Stimulated activated naive CD4-positive, alpha-beta T cell treated with Interleukin-2 at 50 U/mL for 16 hours (primary cell): ENCODE results near the gene FARS2.
"Not testable (repeated sequence)": the region's sequence is repeated elsewhere in the genome, so short reads cannot be mapped to it uniquely, and the experiment has no call there.

Source experiments
- DNase-seq: peaks from one replicate; lab custom pipeline; 2025; lab: John Stamatoyannopoulos, UW

Gene FARS2

DNA sequence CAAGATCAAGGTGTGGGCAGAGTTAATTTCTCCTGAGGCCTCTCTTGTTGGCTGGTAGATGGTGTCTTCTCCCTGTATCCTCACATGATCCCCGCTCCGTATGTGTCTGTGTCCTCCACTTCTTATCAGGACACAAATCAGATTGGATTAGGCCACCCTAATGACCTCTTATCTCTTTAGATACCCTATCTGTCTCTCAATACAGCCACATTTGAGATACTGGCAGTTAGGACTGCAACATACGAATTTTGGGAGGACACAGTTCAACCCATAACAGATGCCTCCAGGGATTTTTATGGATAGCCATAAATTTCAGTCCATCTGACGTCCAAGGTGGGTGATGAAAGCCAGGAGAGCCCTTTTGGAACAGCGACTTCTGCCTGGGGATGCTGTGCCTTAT is 376.4 kb downstream of the FARS2 start:
- DNase-seq = no peak

DNA sequence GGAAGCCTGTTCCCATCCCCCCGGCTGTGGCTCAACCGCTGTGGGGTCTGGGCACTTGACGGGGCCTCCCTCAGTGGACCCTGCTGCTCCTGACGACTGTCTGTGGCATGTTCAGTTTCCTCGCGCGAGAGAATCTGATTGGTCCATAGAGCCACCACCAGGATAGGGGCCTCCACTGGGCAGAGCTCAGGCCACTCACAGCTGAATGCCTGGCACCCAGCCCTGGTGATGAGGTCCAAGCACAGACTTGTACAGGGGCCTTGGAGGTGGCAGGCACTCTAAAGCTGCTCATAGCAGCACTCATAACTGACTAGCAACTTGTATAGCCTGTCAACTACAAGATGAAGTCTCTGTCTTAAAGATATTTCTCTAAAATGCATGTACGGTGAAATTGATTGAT is 377.4 kb downstream of the FARS2 start:
- DNase-seq = no peak

DNA sequence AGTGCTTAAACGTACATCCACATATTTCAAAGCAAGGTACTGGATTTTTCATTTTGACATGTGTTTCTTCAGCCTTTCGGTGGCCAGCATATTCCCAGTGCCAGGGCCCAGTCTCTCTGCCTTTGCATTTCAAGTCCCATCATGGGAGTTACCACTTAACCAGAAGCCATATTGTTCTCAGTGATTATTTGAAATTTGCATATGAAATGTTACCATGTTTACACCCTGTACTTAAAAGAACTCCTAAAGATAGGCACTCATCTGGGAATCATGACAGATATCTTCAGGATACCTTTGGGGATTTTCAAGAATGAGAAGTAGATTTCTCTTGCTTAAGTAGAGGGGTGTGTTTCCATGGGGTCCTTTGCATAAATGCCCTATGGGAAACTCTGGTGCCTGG is 377.9 kb downstream of the FARS2 start:
- no peak for DNase-seq

DNA sequence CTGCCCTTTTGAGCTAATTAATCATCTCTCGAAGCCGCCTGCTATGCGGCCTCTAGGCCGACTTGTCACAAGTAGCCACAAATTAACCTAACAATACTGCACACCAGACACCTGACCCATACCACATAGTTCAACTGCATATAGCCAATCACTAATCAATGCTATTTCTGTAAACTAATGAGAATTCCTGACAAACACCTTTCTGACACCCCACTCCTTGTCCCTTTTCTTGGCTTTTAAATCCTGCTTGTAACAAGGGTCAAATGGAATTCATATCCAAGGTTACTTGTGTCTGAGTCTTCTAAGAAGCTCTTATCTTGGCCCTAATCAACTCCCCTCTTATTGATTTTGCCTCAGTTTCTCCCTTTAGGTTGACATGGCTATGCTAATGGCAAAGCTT is 379.3 kb downstream of the FARS2 start:
- no peak for DNase-seq

DNA sequence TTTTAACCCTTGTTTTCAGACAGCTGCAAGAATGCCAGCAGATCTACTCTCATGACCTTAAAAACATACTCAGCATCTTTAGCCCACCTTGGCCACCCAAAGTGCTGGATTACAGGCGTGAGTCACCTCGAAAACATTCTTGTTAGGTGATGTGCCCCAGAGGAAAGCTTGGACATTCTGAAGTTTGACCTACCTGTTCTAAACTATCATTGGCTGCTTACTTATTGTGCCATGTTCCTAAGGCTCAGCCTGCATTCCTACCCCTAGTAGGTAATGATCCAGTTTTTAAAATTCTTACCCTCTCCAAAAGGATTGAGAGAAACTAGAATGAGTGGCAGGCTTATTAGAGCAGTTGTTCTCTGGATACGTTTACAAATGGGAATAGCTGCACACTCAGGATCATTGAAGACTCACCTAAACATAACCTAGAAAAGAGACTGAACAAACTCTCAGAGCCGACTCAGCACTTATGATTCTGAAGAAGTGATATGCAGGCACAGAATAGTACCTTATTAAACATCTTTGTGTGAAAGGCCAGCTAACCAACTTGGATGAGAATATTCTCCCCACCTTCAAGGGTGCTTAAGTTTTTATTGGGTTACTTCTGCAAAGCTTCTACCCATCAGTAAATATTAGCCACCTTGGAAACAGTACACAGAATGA is 383.3 kb downstream of the FARS2 start:
- DNase-seq = no peak

DNA sequence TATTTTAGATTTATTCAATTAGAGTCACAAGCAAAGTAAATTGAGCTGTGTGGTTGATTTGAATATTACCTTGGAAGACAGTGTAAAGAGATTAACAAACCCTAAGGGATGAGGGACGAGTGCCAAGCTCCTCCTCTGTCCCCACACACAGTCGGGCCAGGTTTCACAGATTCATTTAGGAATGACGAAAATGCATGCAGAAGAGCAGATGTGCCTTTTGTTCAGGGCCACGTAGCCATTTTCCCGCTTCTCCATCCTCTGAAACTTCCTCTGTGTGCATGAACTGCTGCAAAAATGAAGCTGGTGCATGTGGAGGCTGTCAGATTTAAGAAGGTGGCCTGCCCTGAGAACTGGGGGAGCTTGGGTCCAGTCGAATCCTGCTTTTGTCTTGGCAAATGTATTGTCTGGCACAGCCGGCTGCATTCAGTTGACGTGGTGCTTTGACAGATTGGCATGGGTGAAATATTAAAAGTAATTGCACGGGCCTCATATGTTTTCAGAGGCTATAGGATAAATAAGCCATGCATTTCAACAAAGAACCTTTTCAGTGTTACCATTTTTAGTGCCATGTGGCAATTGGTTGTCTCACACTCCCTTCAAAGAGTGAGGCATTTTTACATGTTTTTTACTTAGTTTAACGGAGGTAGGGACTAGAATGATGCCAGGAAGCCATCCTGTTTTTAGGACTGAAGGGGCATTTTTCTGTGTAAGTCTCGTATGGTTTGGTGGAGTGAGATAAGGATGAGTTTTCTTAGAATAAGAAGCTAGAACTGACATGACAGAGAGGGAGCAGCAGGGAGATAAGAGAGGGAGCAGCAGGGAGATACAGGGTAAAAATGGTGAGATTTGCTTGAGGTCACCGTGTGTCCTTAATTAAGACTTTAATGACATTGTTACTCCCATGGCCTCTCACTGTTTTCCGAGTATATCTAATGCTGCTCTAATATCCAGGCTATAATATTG is 384.3 kb downstream of the FARS2 start:
- no peak for DNase-seq

DNA sequence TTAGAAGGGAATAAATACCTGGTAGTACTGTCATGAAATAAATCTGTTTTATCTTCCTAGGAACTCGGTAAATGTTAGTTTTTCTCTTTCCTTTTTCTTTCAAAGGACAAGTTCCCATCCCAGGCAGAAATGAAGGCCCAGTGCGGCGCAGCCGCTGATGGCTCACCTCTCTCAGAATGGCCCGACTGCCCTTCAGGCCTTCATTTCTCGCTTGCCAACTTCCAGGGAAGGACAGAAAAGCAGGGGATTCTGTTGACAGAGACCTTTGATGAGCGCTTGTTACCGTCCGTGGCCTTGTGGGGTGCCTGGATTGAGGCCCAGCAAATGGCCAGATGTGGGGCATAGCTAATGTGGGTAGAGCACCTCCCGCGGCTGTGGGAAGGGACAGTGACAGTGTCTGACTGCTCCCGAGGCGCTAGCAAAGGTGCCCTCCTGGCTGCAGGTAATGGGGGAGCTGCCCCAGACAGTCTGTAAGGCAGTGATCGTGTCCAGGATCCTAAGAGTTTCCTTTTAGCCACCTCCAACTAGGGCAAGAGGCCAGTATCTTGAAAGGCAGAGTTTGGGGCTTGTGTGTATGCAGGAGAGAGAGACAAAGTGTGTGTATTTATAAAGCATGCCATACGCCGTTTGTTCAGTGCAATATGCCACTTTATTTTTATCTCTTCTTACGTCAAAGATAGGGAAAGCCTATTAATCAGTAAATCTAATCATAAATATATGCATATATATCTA is 391.3 kb downstream of the FARS2 start:
- DNase-seq = no peak

DNA sequence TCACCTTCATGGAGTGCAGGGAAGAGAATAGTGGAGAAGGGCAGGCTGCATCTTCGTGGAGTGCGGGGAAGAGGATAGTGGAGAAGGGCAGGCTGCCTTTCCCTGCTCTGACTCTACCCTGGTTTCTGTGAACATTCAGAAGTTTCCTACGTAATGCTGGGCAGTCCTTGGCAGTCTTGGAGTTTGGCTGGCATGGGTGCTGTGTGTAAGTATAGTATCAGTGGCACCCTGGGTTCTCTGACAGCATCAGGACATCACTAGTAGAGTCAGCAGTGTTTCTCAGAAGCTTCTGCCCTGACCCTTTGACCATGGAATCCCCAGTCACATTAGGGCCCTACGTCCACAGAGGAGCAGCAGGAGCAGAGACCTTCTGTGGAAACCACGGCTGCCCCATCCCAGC is 392.5 kb downstream of the FARS2 start:
- no peak for DNase-seq

DNA sequence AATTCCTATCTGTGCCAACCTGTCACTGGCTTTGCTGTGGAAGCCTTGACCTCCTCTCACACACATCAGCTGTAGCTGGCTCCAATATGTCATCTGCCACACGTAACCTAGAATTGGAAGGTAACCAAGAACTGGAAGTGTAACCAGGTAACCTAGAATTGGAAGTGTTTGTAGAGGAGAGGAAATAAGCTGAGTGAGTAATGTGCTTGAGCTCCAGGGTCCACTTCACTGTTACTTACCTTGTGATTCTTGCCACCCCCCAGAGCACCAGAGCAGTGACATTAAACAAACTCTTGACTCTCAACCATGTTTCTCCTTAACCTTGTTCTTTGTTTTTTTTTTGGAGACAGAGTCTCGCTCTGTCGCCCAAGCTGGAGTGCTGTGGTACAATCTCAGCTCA is 394.9 kb downstream of the FARS2 start:
- DNase-seq = no peak

DNA sequence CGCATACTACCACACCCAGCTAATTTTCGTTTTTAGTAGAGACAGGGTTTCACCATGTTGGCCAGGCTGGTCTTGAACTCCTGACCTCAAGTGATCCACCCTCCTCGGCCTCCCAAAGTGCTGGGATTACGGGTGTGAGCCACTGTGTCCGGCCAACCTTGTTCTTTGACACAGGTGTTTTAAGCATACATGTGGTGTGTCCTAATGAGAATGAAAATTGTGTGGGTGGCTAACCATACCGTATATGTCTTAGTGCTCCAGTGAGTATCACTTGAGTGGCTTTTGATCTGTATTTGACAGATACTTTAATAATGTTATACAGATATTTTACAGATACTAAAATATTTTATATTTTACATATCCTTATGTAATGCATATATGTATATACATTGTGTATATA is 395.4 kb downstream of the FARS2 start:
- DNase-seq = not testable (repeated sequence)

DNA sequence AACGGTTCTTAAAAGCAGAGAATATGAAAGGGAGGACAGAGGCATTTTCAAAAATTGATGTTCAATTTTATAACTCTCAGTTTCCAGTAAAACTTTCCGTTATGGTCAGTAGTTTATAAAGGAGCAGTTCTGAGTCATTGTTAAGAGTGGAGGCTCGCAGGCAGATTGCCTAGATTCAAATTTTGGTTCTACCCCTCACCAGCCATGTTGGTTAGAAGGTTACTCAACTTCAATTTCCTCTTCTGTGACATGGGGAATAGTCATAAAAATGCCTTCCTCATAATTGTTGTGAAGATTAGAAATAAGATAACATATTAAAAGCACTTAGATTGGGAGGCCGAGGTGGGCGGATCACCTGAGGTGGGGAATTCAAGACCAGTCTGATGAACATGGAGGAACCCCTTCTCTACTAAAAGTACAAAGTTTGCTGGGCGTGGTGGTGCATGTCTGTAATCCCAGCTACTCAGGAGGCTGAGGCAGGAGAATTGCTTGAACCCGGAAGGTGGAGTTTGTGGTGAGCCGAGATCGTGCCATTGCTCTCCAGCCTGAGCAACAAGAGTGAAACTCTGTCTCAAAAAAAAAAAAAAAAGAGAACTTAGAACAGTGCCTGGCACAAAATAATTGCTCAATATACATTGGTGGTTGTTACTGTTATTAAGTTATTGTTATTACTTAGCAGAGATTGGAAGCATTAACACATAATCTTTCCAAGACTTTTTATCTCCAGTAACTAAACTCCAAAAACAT is 396.5 kb downstream of the FARS2 start:
- DNase-seq = no peak

DNA sequence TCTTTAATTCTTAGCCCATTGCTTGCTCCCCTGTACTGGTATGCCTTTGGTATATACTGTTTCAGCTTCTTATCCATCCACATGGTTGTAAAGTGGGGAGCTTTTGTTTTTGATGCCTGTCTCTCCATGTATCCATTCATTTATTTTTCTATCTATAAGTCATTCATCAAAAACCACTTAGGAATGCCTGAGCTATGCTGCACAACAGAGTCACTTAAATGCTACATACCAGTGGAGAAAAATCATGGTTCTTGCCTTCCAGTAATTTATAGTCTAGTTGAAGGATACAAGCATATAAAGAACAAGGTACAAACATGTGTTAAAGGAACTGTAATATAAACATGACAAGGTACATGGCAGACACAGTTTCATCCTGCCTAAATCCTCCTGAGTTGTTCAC is 398.2 kb downstream of the FARS2 start:
- no peak for DNase-seq

DNA sequence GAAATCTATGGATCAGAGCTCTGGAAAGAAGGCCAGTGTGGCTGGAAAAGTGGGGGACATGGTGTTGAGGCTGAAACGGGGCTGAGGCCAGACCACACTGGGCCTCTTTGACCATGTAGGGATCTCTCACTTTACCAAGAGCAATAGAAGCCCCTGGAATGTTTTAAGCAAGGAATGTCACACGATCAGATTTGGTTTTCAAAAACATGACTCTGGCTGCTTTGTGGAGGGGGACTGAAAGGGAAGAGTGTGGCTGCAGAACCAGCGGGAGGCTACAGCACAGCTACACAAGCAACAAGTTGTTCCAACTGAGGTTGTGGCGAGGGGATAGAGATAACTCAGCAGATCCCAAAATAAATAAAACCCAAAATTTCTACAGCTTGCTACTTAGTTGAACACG is 399.5 kb downstream of the FARS2 start:
- DNase-seq = no peak

DNA sequence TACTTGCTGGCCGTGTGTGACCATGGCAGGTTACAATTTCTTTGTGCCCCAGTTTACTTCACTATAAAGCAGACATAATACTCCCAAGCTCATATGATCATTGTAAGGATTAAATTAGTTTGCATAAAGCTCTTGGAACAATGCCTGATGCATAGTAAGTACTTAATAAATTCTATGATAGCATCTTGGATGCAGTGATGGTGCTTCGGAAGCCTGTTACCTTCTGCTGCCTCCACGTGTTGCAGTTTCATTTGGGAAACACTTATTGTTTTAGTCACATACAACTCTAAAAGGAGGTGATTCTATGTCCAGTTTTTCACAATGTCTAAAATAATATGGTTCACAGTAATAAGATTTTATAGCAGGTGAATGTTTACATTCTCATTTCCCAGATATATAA is 401.5 kb downstream of the FARS2 start:
- DNase-seq = no peak

DNA sequence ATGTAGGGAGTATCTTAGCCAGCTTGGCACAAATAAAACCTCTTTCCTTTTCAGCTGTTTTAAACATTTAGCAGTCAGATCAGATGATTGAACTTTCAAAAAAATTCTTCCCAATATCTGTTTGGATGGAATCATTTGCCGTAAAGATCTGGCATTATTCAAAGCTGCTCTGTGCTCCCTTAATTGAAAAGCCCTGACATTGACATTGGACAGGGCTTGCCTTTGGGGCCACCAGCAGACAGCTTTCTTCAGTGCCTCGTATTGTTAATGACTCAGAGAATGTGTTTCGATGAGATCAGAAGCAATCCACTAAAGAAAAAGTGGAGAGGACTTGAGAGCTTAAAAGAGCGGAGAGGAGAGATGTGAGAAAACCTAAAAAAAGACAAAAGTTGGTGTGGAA is 401.9 kb downstream of the FARS2 start:
- no peak for DNase-seq

DNA sequence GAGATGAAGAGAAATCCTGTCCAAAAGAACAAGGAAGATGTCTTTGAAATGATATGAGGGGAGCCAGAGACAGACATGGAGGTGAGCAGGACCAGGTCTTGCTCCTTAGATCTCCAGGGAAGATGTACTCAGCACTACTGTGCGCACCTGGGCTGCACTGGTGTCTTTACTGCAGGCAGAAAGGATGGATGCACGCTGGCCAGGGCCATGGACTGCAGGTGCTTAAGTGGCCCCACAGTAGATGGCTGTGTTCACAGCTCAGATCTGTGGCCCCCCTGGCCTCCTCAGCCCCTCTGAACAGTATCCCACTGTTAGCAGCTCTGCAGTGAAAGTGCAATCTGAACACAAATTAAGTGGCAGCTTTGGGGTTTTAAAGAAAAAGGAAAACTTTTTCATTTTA is 402.4 kb downstream of the FARS2 start:
- DNase-seq = no peak

DNA sequence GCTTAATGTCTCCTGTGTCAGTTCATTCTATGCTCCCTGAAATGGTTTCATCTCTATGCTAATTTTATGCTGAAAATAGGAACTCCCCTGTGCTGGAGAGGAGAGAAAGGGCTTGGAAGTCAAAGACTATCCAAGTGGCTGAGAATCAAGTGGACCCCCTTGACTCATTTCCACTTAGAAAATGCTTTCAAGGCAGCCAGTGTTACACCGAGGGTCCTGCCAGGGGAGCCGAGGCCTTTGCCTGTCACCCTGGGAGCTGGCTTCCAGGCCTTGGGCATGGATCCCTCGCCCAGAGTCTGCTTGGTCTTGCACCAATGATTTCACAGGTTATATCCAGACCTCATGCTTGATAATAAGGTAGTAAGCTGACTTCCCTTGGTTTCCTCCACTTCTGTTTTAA is 402.8 kb downstream of the FARS2 start:
- no peak for DNase-seq

DNA sequence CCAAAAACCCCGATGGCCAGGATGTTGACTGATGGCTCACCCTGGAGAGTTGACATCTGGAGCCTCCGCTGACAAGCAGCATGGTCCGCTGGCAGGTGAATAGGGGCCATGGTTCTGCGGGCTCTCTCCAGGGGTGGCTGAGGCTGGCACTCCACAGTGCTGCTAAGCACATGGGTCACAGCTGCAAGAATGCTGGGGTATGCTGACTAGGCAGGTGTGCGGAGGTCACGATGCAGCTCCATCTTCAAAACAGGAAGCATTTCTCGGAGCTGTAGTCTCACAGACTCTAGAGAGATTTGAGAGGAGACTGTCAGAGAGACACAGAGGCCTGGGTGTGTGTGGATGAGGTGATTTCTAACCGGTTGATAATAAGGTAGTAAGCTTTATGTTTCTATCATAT is 403.9 kb downstream of the FARS2 start:
- no peak for DNase-seq

DNA sequence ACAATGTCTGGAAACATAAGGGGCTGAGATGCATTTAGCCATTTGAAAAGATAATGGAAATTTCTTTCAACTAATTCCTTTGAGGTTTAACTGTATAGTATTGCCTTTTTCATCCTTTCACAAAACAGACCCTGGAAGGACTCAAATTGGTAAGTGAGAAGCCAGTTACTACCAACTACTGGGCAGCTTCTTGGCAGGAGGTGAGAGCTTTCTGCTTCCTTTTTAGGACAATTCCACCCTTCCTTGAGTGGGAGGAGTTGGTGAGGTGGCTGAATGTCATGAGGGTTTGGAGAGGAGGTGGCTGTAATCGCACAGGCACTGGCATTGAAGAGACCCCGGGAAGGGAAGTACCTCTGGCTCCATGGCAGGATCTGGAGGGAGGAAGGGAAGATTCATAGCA is 404.4 kb downstream of the FARS2 start:
- no peak for DNase-seq

DNA sequence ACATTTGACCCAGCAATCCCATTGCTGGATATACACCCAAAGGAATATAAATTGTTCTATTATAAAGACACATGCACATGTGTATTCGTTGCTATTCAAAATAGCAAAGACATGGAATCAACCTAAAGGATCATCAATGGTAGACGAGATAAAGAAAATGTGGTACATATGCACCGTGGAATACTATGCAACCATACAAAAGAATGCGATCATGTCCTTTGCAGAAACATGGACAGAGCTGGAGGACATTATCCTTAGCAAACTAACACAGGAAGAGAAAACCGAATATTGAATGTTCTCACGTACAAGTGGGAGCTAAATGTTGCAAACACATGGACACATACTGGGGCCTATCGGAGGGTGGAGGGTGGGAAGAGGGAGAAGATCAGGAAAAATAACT is 405.4 kb downstream of the FARS2 start:
- DNase-seq = no peak

DNA sequence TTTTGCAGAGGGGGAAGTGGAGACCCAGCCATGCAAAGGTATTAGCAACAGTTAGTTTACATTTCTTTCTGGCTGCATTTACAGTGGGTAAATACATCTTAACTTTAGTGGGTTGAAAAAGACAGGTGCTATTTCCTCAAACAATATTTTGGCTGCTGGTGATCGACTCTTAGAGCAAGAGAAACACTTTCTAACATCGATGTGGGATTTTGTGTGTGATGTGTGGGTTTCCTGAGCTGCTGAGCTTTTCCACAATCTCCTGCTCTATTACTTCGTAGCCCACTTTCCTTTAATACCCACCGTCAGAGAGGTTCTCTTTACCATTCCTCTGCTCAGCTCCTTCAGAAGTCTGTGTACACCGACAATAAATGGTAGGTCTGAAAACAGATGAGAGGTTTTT is 406.4 kb downstream of the FARS2 start:
- DNase-seq = no peak

DNA sequence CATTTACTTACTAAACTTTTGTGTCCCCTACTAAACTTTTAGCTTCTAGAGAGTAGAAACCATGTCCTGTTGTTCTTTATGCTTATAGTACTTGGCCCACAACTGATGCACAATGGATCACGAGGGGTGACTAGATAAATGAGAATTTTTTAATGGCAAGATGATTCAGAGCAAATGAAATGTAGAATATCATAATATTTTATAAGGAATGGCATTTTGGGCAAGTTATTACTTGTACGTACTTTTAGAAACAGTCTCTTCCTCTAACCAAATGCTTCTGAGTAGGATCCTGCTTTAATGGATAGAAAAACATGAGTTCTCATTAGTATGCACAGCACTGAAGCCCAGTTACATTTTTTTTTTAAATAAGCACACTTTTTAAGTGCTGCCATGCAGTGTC is 409.1 kb downstream of the FARS2 start:
- DNase-seq = no peak
